Liver (tissue), 9 donors: ENCODE measurements around the gene MTPN. TPM values are rescaled to one million over a fixed set of nuclear protein-coding genes. Genes with fewer than 3 reads are reported as not detected.

Experiments used
- DNase-seq: peaks from one replicate; pipeline ENCODE4 v3.0.0-alpha.2; 2017; ENCODE audit warnings: low spot score
- H3K27ac ChIP-seq, 2 donors: one replicate each; pipeline ENCODE4 v1.7.0; 2013; ENCODE audit warnings: inconsistent platforms in 2 of 2, low read length in 2 of 2, control low read depth in 1 of 2, low read depth in 1 of 2, mild to moderate bottlenecking in 1 of 2
- H3K27me3 ChIP-seq, 4 donors: one replicate each; pipeline versions ENCODE4 v1.6.1 to v1.7.0; 2013; ENCODE audit warnings: low read length in 3 of 4, inconsistent platforms in 1 of 4, mild to moderate bottlenecking in 1 of 4, moderate library complexity in 1 of 4; ENCODE audit not compliant: control insufficient read depth in 4 of 4, insufficient read depth in 4 of 4
- H3K36me3 ChIP-seq, 4 donors: one replicate each; pipeline versions ENCODE4 v1.6.1 to v1.7.0; 2013; ENCODE audit warnings: low read length in 3 of 4, mild to moderate bottlenecking in 3 of 4, low read depth in 1 of 4, moderate library complexity in 1 of 4; ENCODE audit not compliant: control insufficient read depth in 4 of 4, insufficient read depth in 3 of 4
- H3K4me1 ChIP-seq, 4 donors: one replicate each; pipeline versions ENCODE4 v1.6.1 to v1.7.0; 2013; ENCODE audit warnings: low read length in 3 of 4, mild to moderate bottlenecking in 3 of 4, moderate library complexity in 1 of 4; ENCODE audit not compliant: control insufficient read depth in 4 of 4, insufficient read depth in 4 of 4
- H3K4me3 ChIP-seq, 3 donors: one replicate each; pipeline versions ENCODE4 v1.6.1 to v1.7.0; 2013; ENCODE audit warnings: low read length in 3 of 3, control low read depth in 1 of 3, low read depth in 1 of 3, mild to moderate bottlenecking in 1 of 3
- H3K9ac ChIP-seq, 2 donors: one replicate each; pipeline ENCODE4 v1.7.0; 2013; ENCODE audit warnings: low read length in 2 of 2, mild to moderate bottlenecking in 2 of 2, moderate library complexity in 2 of 2, control low read depth in 1 of 2, low read depth in 1 of 2
- H3K9me3 ChIP-seq, 4 donors: one replicate each; pipeline versions ENCODE4 v1.6.1 to v1.7.0; 2013; ENCODE audit warnings: low read length in 3 of 4; ENCODE audit not compliant: control insufficient read depth in 4 of 4
- CTCF ChIP-seq: fragments of 150-350 bp; IDR thresholded peaks from 2 replicates; pipeline ENCODE4 v1.5.1; 2017; ENCODE audit warnings: improper control_type of control experiment, low read depth, low read length; ENCODE audit not compliant: missing input control
- EGR1 ChIP-seq, 2 donors: IDR thresholded peaks; 2 replicates each; pipeline ENCODE4 v1.6.1; 2016 to 2018; ENCODE audit warnings: antibody characterized with exemption in 2 of 2, low read depth in 2 of 2
- FOXA1 ChIP-seq: IDR thresholded peaks from 2 replicates; pipeline ENCODE4 v1.6.1; 2016; ENCODE audit warnings: antibody characterized with exemption
- FOXA2 ChIP-seq: IDR thresholded peaks from 2 replicates; pipeline ENCODE4 v1.6.1; 2016; ENCODE audit warnings: antibody characterized with exemption
- GABPA ChIP-seq, 2 donors: IDR thresholded peaks in 1 of 2; conservative IDR thresholded peaks in 1 of 2; 2 replicates each; pipeline ENCODE4 v1.6.1; 2016; ENCODE audit warnings: antibody characterized with exemption in 2 of 2, mild to moderate bottlenecking in 1 of 2, moderate library complexity in 1 of 2
- HNF4A ChIP-seq, 2 donors: conservative IDR thresholded peaks; 2 replicates each; pipeline ENCODE4 v1.6.1; 2016; ENCODE audit warnings: antibody characterized with exemption in 2 of 2, mild to moderate bottlenecking in 2 of 2
- HNF4G ChIP-seq: IDR thresholded peaks from 2 replicates; pipeline ENCODE4 v1.6.1; 2016; ENCODE audit warnings: antibody characterized with exemption
- JUND ChIP-seq, 2 donors: IDR thresholded peaks; 2 replicates each; pipeline ENCODE4 v1.6.1; 2016; ENCODE audit warnings: antibody characterized with exemption in 2 of 2
- MAX ChIP-seq: IDR thresholded peaks from 2 replicates; pipeline ENCODE4 v1.6.1; 2016; ENCODE audit warnings: antibody characterized with exemption
- NR2F2 ChIP-seq: IDR thresholded peaks from 2 replicates; pipeline ENCODE4 v1.6.1; 2016; ENCODE audit warnings: antibody characterized with exemption
- RAD21 ChIP-seq, 2 donors: IDR thresholded peaks; 2 replicates each; pipeline ENCODE4 v1.6.1; 2016; ENCODE audit warnings: antibody characterized with exemption in 2 of 2, mild to moderate bottlenecking in 2 of 2
- RXRA ChIP-seq, 2 donors: IDR thresholded peaks; 2 replicates each; pipeline ENCODE4 v1.6.1; 2017 to 2018; ENCODE audit warnings: antibody characterized with exemption in 2 of 2, mild to moderate bottlenecking in 1 of 2
- SP1 ChIP-seq: IDR thresholded peaks from 2 replicates; pipeline ENCODE4 v1.6.1; 2018; ENCODE audit warnings: antibody characterized with exemption, mild to moderate bottlenecking
- TAF1 ChIP-seq: conservative IDR thresholded peaks from 2 replicates; pipeline ENCODE4 v1.6.1; 2016; ENCODE audit warnings: antibody characterized with exemption, mild to moderate bottlenecking
- YY1 ChIP-seq: IDR thresholded peaks from 2 replicates; pipeline ENCODE4 v1.6.1; 2016; ENCODE audit warnings: antibody characterized with exemption, mild to moderate bottlenecking
- ZBTB33 ChIP-seq: IDR thresholded peaks from 2 replicates; pipeline ENCODE4 v1.6.1; 2016; ENCODE audit warnings: antibody characterized with exemption
- WGBS: extraction: QIAGEN DNeasy Blood & Tissue Kit; methylation state at CpG from one replicate; pipeline ENCODE4 v1.1.7; 2013; 5-methylcytosine and 5-hydroxymethylcytosine counted together
- polyA plus RNA-seq, 2 donors: library from polyadenylated mRNA; stranded (reverse) in 1 of 2; unstranded in 1 of 2; fragments of 200-250 nt in 1 of 2; fragments of >200 nt in 1 of 2; fragmentation: Nextera tagmentation in 1 of 2; extraction: Ambion mirVana in 1 of 2; gene quantifications; one replicate each; pipeline versions ENCODE4 v1.2.1 to v1.2.3, GENCODE V29; 2013 to 2015
- total RNA-seq, 2 donors: library from RNA; depleted of rRNA; stranded (reverse); fragments of >200 nt; gene quantifications; one replicate each; pipeline ENCODE4 v1.2.3, GENCODE V29; 2014
- TF ChIP-seq, protein P1 (sequence below): IDR thresholded peaks from 2 replicates; pipeline ENCODE4 v1.6.1; 2016; ENCODE audit warnings: antibody characterized with exemption, mild to moderate bottlenecking
- donor health status: healthy.
- donor health status: healthy.
- donor health status: healthy.
- donor health status: healthy.
- donor health status: healthy.

Gene MTPN
- total and polyA plus RNA-seq, 4 donors, result 24.8 to 88.3 (median 32.8) TPM

DNA sequence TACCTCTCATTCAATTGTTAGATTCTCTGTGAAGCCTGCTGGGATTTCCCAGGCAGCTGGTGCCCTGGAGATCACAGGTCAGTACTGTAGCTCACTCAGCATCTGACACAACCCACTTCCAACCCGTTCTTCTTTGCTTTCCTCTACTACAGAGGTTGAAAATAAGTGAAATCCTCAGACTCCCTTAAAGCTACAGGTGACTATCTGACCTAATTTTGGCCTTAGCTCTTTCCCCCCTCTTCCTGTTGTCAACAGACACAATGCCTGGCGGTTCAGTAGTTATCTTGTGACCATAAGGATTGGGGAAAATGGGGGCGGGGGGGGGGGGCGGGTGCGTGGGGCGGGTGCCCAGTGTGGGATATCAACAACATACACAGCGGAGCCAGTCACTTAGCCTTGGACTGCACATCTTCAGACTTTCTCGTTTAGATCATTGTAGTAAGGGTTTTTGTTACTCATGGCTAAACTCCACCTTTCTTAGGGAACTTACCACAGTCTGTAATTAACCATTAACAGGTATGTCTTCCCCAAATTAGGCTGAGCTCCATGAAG, 37.8 kb downstream of the MTPN start:
- H3K4me3 ChIP-seq, result no peak overlapping the region
- H3K9me3 ChIP-seq, result no peaks in the 10 kb centered on the region
- H3K36me3 ChIP-seq, result peaks cover 0 to 2% (median 0%) of the 10 kb centered on the region in 4 donors
- no peak overlapping the region for H3K27ac ChIP-seq
- peaks cover 0 to 6% (median 0%) of the 10 kb centered on the region in 4 donors for H3K4me1 ChIP-seq
- no peak overlapping the region for H3K9ac ChIP-seq
- 70% methylated on average over 8 of the region's 8 CpGs for WGBS
- peak; percentile 61 for DNase-seq
- TF ChIP-seq HNF4G, result no peak
- no peaks in the 10 kb centered on the region for H3K27me3 ChIP-seq

- TF ChIP-seq YY1, result no peak
- TF ChIP-seq JUND (IDR thresholded peaks at IDR 0.05), result no peak
- no peak for TF ChIP-seq ZBTB33
- TF ChIP-seq, protein P1, sequence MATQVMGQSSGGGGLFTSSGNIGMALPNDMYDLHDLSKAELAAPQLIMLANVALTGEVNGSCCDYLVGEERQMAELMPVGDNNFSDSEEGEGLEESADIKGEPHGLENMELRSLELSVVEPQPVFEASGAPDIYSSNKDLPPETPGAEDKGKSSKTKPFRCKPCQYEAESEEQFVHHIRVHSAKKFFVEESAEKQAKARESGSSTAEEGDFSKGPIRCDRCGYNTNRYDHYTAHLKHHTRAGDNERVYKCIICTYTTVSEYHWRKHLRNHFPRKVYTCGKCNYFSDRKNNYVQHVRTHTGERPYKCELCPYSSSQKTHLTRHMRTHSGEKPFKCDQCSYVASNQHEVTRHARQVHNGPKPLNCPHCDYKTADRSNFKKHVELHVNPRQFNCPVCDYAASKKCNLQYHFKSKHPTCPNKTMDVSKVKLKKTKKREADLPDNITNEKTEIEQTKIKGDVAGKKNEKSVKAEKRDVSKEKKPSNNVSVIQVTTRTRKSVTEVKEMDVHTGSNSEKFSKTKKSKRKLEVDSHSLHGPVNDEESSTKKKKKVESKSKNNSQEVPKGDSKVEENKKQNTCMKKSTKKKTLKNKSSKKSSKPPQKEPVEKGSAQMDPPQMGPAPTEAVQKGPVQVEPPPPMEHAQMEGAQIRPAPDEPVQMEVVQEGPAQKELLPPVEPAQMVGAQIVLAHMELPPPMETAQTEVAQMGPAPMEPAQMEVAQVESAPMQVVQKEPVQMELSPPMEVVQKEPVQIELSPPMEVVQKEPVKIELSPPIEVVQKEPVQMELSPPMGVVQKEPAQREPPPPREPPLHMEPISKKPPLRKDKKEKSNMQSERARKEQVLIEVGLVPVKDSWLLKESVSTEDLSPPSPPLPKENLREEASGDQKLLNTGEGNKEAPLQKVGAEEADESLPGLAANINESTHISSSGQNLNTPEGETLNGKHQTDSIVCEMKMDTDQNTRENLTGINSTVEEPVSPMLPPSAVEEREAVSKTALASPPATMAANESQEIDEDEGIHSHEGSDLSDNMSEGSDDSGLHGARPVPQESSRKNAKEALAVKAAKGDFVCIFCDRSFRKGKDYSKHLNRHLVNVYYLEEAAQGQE, result no peak
- TF ChIP-seq RAD21 (IDR thresholded peaks at IDR 0.05), result no peak
- no peak for TF ChIP-seq CTCF
- Histone ChIP-seq H3K27ac (no peak overlapping the region), H3K9ac (no peak overlapping the region), H3K27me3 (no peaks in the 10 kb centered on the region), H3K4me1 (peaks cover 0 to 6% (median 0%) of the 10 kb centered on the region in 4 donors), H3K4me3 (no peak overlapping the region), H3K9me3 (no peaks in the 10 kb centered on the region), H3K36me3 (peaks cover 0 to 2% (median 0%) of the 10 kb centered on the region in 4 donors)
- no peak for DNase-seq
- 81% methylated on average over 3 of the region's 3 CpGs for WGBS
Observed at GRCh38 chr7:135938563-135938962, 38.6 kb downstream of the MTPN start.

GRCh38 chr7:135938086-135938485, 39.1 kb downstream of the MTPN start:
- DNase-seq, result no peak
- H3K9me3 ChIP-seq, result no peaks in the 10 kb centered on the region
- peaks cover 0 to 6% (median 0%) of the 10 kb centered on the region in 4 donors for H3K4me1 ChIP-seq
- no peak overlapping the region for H3K4me3 ChIP-seq
- H3K27me3 ChIP-seq, result no peaks in the 10 kb centered on the region
- no peak overlapping the region for H3K9ac ChIP-seq
- no peak overlapping the region for H3K27ac ChIP-seq
- peaks cover 0 to 2% (median 0%) of the 10 kb centered on the region in 4 donors for H3K36me3 ChIP-seq
- TF ChIP-seq NR2F2, result no peak
- no peak for TF ChIP-seq EGR1 (IDR thresholded peaks at IDR 0.05; ENCODE audit: low read depth in 2 of 2)
- no peak for TF ChIP-seq FOXA1
- no peak for TF ChIP-seq GABPA (IDR thresholded peaks at IDR 0.05 in 1 of 2, conservative IDR thresholded peaks at IDR 0.05 in 1 of 2)
- TF ChIP-seq MAX, result no peak
- TF ChIP-seq HNF4A (conservative IDR thresholded peaks at IDR 0.05), result no peak
- no peak for TF ChIP-seq JUND (IDR thresholded peaks at IDR 0.05)
- no peak for TF ChIP-seq TAF1
- TF ChIP-seq, protein P1, result no peak
- no peak for TF ChIP-seq SP1
- no peak for TF ChIP-seq FOXA2
- no peak for TF ChIP-seq RAD21 (IDR thresholded peaks at IDR 0.05)
- TF ChIP-seq YY1, result no peak
- TF ChIP-seq RXRA (IDR thresholded peaks at IDR 0.05), result no peak
